SK-N-SH (cell line): Measurements from ENCODE around the gene C19orf67. TPM values are rescaled to one million over a fixed set of nuclear protein-coding genes. Genes with fewer than 3 reads are reported as not detected.

Experiments used
- CTCF ChIA-PET: fragments of 300-600, 350-600 bp; formaldehyde crosslinking; extraction: SDS; loops from one replicate; lab custom pipeline; 2021; lab: Yijun Ruan, JAX
- POLR2A ChIA-PET: fragments of 350-600 bp; sonication (Branson Sonifier 250); formaldehyde crosslinking; extraction: SDS; loops from one replicate; lab custom pipeline; 2020; ENCODE audit warnings: antibody characterized with exemption, inconsistent platforms; lab: Yijun Ruan, JAX
- DNase-seq: peaks from one replicate; pipeline ENCODE4 v3.0.0; 2012
- H2AFZ ChIP-seq: fragments of 200-600 bp; sonication (generic); 2 replicates; pipeline ENCODE4 v1.8.1; 2016; ENCODE audit warnings: antibody characterized with exemption, mild to moderate bottlenecking, low read depth
- H3F3A ChIP-seq: fragments of 200-600 bp; sonication (generic); replicated peaks from 2 replicates; pipeline ENCODE3; 2016; ENCODE audit warnings: antibody characterized with exemption, mild to moderate bottlenecking; ENCODE audit not compliant: insufficient read depth
- H3K27ac ChIP-seq, 2 experiments: fragments of 200-500 bp in 1 of 2; fragments of 200-600 bp in 1 of 2; sonication (Bioruptor generic) in 1 of 2; sonication (generic), shearing (Covaris generic) in 1 of 2; 2 replicates each; pipeline versions ENCODE4 v1.5.1 to v1.6.1; 2014 to 2016; ENCODE audit warnings: low read depth in 2 of 2, inconsistent platforms in 1 of 2, low read length in 1 of 2, mild to moderate bottlenecking in 1 of 2, mixed read lengths in 1 of 2
- H3K27me3 ChIP-seq: fragments of 200-600 bp; sonication (generic), shearing (Covaris generic); 2 replicates; pipeline ENCODE4 v1.6.1; 2016; ENCODE audit warnings: mixed run types; ENCODE audit not compliant: insufficient read depth
- H3K36me3 ChIP-seq, 2 experiments: fragments of 200-500 bp in 1 of 2; fragments of 200-600 bp in 1 of 2; sonication (Bioruptor generic) in 1 of 2; sonication (generic) in 1 of 2; replicated peaks in 1 of 2; 2 replicates each; pipeline versions ENCODE3 to v1.5.1; 2014 to 2016; ENCODE audit warnings: low read length in 1 of 2, mild to moderate bottlenecking in 1 of 2; ENCODE audit not compliant: insufficient read depth in 2 of 2, control insufficient read depth in 1 of 2
- H3K4me1 ChIP-seq, 2 experiments: fragments of 200-500 bp in 1 of 2; fragments of 200-600 bp in 1 of 2; sonication (Bioruptor generic) in 1 of 2; sonication (generic), shearing (Covaris generic) in 1 of 2; 2 replicates each; pipeline versions ENCODE4 v1.5.1 to v1.6.1; 2014 to 2016; ENCODE audit warnings: low read depth in 1 of 2, low read length in 1 of 2, mixed run types in 1 of 2; ENCODE audit not compliant: insufficient read depth in 2 of 2, control insufficient read depth in 1 of 2
- H3K4me2 ChIP-seq: fragments of 200-600 bp; sonication (generic), shearing (Covaris generic); 2 replicates; pipeline ENCODE4 v1.6.1; 2017; ENCODE audit warnings: mixed run types
- H3K4me3 ChIP-seq, 2 experiments: fragments of 200-500 bp in 1 of 2; fragments of 200-600 bp in 1 of 2; sonication (Bioruptor generic) in 1 of 2; sonication (generic), shearing (Covaris generic) in 1 of 2; 2 replicates each; pipeline versions ENCODE4 v1.5.1 to v1.8.1; 2014 to 2016; ENCODE audit warnings: low read depth in 2 of 2, inconsistent platforms in 1 of 2, low read length in 1 of 2, mild to moderate bottlenecking in 1 of 2, mixed read lengths in 1 of 2, moderate library complexity in 1 of 2
- H3K79me2 ChIP-seq: fragments of 200-600 bp; sonication (generic); 2 replicates; pipeline ENCODE4 v1.8.1; 2017; ENCODE audit warnings: mild to moderate bottlenecking; ENCODE audit not compliant: insufficient read depth
- H3K9ac ChIP-seq: fragments of 200-600 bp; sonication (generic); 2 replicates; pipeline ENCODE4 v1.6.1; 2017; ENCODE audit warnings: mixed run types
- H3K9me2 ChIP-seq: fragments of 200-600 bp; sonication (generic); 2 replicates; pipeline ENCODE4 v1.6.1; 2017; ENCODE audit warnings: mixed run types
- H3K9me3 ChIP-seq: fragments of 200-600 bp; sonication (generic); 2 replicates; pipeline ENCODE4 v1.6.1; 2017; ENCODE audit warnings: mixed run types, mild to moderate bottlenecking, moderate library complexity
- H4K20me1 ChIP-seq: fragments of 200-600 bp; sonication (generic); 2 replicates; pipeline ENCODE4 v1.6.1; 2017; ENCODE audit warnings: mild to moderate bottlenecking, mixed run types; ENCODE audit not compliant: insufficient read depth
- CHD2 ChIP-seq: fragments of 150-350 bp; IDR thresholded peaks from 2 replicates; pipeline ENCODE4 v1.6.1; 2018; ENCODE audit warnings: low read length; ENCODE audit not compliant: partially characterized antibody
- ELF1 ChIP-seq: IDR thresholded peaks from 2 replicates; pipeline ENCODE4 v1.4.0; 2012
- EZH2phosphoT487 ChIP-seq: fragments of 200-600 bp; sonication (generic); IDR thresholded peaks from 2 replicates; pipeline ENCODE4 v1.6.1; 2017; ENCODE audit warnings: low read depth, mixed run types, mild to moderate bottlenecking, antibody characterized with exemption, moderate library complexity, borderline replicate concordance
- FOXM1 ChIP-seq: IDR thresholded peaks from 2 replicates; pipeline ENCODE4 v1.4.0; 2012; ENCODE audit warnings: low read depth, mild to moderate bottlenecking
- GABPA ChIP-seq: IDR thresholded peaks from 2 replicates; pipeline ENCODE4 v1.4.0; 2012; ENCODE audit warnings: low read depth, mild to moderate bottlenecking
- MEF2A ChIP-seq: IDR thresholded peaks from 2 replicates; pipeline ENCODE4 v1.4.0; 2012; ENCODE audit warnings: low read depth, borderline replicate concordance
- NFIC ChIP-seq: IDR thresholded peaks from 2 replicates; pipeline ENCODE4 v1.4.0; 2012; ENCODE audit warnings: borderline replicate concordance
- NRF1 ChIP-seq: IDR thresholded peaks from 2 replicates; pipeline ENCODE4 v1.6.1; 2012; ENCODE audit warnings: low read depth, mild to moderate bottlenecking, low read length
- POLR2AphosphoS5 ChIP-seq: IDR thresholded peaks from 2 replicates; pipeline ENCODE4 v1.6.1; 2012; ENCODE audit warnings: low read depth, low read length
- RAD21 ChIP-seq: IDR thresholded peaks from 2 replicates; pipeline ENCODE4 v1.6.1; 2012; ENCODE audit warnings: mild to moderate bottlenecking, low read length
- SMC3 ChIP-seq: IDR thresholded peaks from 2 replicates; pipeline ENCODE4 v1.6.1; 2012; ENCODE audit warnings: low read depth, low read length, improper control_type of control experiment
- TAF1 ChIP-seq: IDR thresholded peaks from 2 replicates; pipeline ENCODE4 v1.6.1; 2012; ENCODE audit warnings: low read depth, mild to moderate bottlenecking, low read length, moderate library complexity, borderline replicate concordance
- TCF12 ChIP-seq: IDR thresholded peaks from 2 replicates; pipeline ENCODE4 v1.4.0; 2012
- TEAD4 ChIP-seq: IDR thresholded peaks from 2 replicates; pipeline ENCODE4 v1.4.0; 2012; ENCODE audit warnings: mild to moderate bottlenecking, borderline replicate concordance; ENCODE audit not compliant: insufficient read depth
- WGBS: methylation state at CpG from one replicate; pipeline ENCODE4 v1.1.6; 2017; ENCODE audit warnings: low lambda C conversion rate; 5-methylcytosine and 5-hydroxymethylcytosine counted together
- polyA plus RNA-seq, 3 experiments: library from polyadenylated mRNA; depleted of rRNA; stranded (reverse); fragments of >200 nt; gene quantifications; 2 replicates each; pipeline ENCODE4 v1.2.3, GENCODE V29; 2012
- TF ChIP-seq, protein P1 (sequence below): IDR thresholded peaks from 2 replicates; pipeline ENCODE4 v1.4.0; 2012; ENCODE audit warnings: low read depth
- TF ChIP-seq, protein P2 (sequence below): IDR thresholded peaks from 2 replicates; pipeline ENCODE4 v1.4.0; 2012; ENCODE audit warnings: low read depth, borderline replicate concordance
- TF ChIP-seq, protein P3 (sequence below): fragments of 150-350 bp; IDR thresholded peaks from 2 replicates; pipeline ENCODE4 v1.6.1; 2017; ENCODE audit warnings: antibody characterized with exemption, low read length, low read depth, borderline replicate concordance
- TF ChIP-seq, protein P4 (sequence below): IDR thresholded peaks from 2 replicates; pipeline ENCODE4; 2012
- TF ChIP-seq, protein P5 (sequence below): fragments of 200-600 bp; sonication (generic); IDR thresholded peaks from 2 replicates; pipeline ENCODE4 v1.6.1; 2017; ENCODE audit warnings: antibody characterized with exemption, mild to moderate bottlenecking, moderate library complexity

Gene C19orf67
- polyA plus RNA-seq, 1 of the 3 experiments (the other 2 are of a cell fraction), result not detected

DNA sequence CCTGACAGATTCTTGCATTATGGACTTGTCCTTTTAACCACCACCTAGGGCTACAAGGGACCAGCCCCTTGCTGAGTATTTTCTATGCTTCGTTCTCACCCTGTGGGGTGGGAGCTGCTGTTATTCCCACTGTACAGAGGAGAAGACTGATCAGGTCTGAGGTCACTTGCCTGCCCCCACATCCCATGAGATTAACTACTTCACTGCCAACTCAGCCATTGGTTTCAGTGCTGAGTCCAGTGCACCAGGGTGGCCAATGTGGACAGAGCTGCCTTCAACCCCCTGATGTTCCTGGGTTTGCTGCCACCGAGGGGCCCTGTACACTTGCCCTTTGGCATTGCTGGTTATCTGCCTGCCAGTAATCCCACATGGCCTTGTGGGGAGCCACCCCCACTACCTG, 25.1 kb upstream of the C19orf67 start:
- Histone ChIP-seq H3K36me3 (no peaks in the 10 kb centered on the region), H3K27ac (no peak overlapping the region), H3K79me2 (peaks cover 39% of the 10 kb centered on the region; the same call in 1 of the 2 replicates), H3K27me3 (no peaks in the 10 kb centered on the region), H3K4me1 (peaks cover 0 to under 1% of the 10 kb centered on the region in 2 experiments; a peak in 2 of 4 replicates), H3K4me2 (no peak overlapping the region), H2AFZ (no peak overlapping the region), H3K4me3 (no peak overlapping the region), H3K9me3 (no peaks in the 10 kb centered on the region), H3K9me2 (no peaks in the 10 kb centered on the region), H3K9ac (no peak overlapping the region), H4K20me1 (no peaks in the 10 kb centered on the region), H3F3A (no peaks in the 10 kb centered on the region)
- TF ChIP-seq TAF1 (no peak), ELF1 (no peak), CHD2 (no peak), TCF12 (no peak), MEF2A (no peak), GABPA (no peak), POLR2AphosphoS5 (no peak), TEAD4 (no peak), EZH2phosphoT487 (no peak), NRF1 (no peak), FOXM1 (no peak), SMC3 (no peak), RAD21 (no peak), NFIC (no peak)
- TF ChIP-seq, protein P1, sequence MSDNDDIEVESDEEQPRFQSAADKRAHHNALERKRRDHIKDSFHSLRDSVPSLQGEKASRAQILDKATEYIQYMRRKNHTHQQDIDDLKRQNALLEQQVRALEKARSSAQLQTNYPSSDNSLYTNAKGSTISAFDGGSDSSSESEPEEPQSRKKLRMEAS, result no peak
- TF ChIP-seq, protein P2, sequence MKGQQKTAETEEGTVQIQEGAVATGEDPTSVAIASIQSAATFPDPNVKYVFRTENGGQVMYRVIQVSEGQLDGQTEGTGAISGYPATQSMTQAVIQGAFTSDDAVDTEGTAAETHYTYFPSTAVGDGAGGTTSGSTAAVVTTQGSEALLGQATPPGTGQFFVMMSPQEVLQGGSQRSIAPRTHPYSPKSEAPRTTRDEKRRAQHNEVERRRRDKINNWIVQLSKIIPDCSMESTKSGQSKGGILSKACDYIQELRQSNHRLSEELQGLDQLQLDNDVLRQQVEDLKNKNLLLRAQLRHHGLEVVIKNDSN, result no peak
- TF ChIP-seq, protein P3, sequence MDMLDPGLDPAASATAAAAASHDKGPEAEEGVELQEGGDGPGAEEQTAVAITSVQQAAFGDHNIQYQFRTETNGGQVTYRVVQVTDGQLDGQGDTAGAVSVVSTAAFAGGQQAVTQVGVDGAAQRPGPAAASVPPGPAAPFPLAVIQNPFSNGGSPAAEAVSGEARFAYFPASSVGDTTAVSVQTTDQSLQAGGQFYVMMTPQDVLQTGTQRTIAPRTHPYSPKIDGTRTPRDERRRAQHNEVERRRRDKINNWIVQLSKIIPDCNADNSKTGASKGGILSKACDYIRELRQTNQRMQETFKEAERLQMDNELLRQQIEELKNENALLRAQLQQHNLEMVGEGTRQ, result no peak
- TF ChIP-seq, protein P4, sequence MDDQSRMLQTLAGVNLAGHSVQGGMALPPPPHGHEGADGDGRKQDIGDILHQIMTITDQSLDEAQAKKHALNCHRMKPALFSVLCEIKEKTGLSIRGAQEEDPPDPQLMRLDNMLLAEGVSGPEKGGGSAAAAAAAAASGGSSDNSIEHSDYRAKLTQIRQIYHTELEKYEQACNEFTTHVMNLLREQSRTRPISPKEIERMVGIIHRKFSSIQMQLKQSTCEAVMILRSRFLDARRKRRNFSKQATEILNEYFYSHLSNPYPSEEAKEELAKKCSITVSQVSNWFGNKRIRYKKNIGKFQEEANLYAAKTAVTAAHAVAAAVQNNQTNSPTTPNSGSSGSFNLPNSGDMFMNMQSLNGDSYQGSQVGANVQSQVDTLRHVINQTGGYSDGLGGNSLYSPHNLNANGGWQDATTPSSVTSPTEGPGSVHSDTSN, result no peak
- TF ChIP-seq, protein P5, sequence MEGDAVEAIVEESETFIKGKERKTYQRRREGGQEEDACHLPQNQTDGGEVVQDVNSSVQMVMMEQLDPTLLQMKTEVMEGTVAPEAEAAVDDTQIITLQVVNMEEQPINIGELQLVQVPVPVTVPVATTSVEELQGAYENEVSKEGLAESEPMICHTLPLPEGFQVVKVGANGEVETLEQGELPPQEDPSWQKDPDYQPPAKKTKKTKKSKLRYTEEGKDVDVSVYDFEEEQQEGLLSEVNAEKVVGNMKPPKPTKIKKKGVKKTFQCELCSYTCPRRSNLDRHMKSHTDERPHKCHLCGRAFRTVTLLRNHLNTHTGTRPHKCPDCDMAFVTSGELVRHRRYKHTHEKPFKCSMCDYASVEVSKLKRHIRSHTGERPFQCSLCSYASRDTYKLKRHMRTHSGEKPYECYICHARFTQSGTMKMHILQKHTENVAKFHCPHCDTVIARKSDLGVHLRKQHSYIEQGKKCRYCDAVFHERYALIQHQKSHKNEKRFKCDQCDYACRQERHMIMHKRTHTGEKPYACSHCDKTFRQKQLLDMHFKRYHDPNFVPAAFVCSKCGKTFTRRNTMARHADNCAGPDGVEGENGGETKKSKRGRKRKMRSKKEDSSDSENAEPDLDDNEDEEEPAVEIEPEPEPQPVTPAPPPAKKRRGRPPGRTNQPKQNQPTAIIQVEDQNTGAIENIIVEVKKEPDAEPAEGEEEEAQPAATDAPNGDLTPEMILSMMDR, result no peak
- 83% methylated on average over 2 of the region's 2 CpGs for WGBS
- POLR2A ChIA-PET, result no interaction called here
- DNase-seq, result no peak
- CTCF ChIA-PET, result interaction anchor here (0.9 to 1.3 kb wide), 3 partner anchors 26 to 38 kb away, joined by 3 read pairs; partner anchors contain the start of genes ASF1B and MISP3
